Calu3 (cell line): ENCODE measurements around the gene EML6. TPM values are rescaled to one million over a fixed set of nuclear protein-coding genes. Genes with fewer than 3 reads are reported as not detected.

Source experiments
- BruUV-seq: library from RNA; stranded (reverse); fragments of 400-500 nt; replicated peaks from 2 replicates; lab custom pipeline; 2021; lab: Mats Ljungman, UMichigan
- CTCF ChIA-PET: fragments of 300-600 bp; sonication (Branson Sonifier 250); formaldehyde crosslinking; loops from one replicate; lab custom pipeline; 2022; ENCODE audit warnings: antibody characterized with exemption; lab: Charles Lee
- DNase-seq: peaks from one replicate; pipeline ENCODE4 v3.0.0; 2022
- H3K27ac Mint-ChIP-seq: one replicate; pipeline ENCODE4 v1.8.0; 2022; ENCODE audit warnings: mixed read lengths; ENCODE audit not compliant: unreplicated experiment
- H3K27me3 Mint-ChIP-seq: one replicate; pipeline ENCODE4 v1.8.0; 2022; ENCODE audit warnings: mixed read lengths; ENCODE audit not compliant: unreplicated experiment
- H3K36me3 Mint-ChIP-seq: one replicate; pipeline ENCODE4 v1.8.0; 2022; ENCODE audit warnings: mild to moderate bottlenecking, moderate library complexity, mixed read lengths; ENCODE audit not compliant: insufficient read depth, unreplicated experiment
- H3K4me1 Mint-ChIP-seq: one replicate; pipeline ENCODE4 v1.8.0; 2022; ENCODE audit warnings: mild to moderate bottlenecking, low read depth, mixed read lengths; ENCODE audit not compliant: unreplicated experiment
- H3K4me3 Mint-ChIP-seq: one replicate; pipeline ENCODE4 v1.8.0; 2022; ENCODE audit warnings: mild to moderate bottlenecking, low read depth, moderate library complexity, mixed read lengths; ENCODE audit not compliant: unreplicated experiment
- H3K9me3 Mint-ChIP-seq: one replicate; pipeline ENCODE4 v1.8.0; 2022; ENCODE audit warnings: low read depth, mixed read lengths; ENCODE audit not compliant: unreplicated experiment
- intact Hi-C: fragments of 100-400 bp; cut with micrococcal nuclease; formaldehyde crosslinking; loops from one replicate; pipeline ENCODE4 v1.10.0; 2022; ENCODE audit not compliant: unreplicated experiment
- total RNA-seq: library from RNA; stranded (reverse); gene quantifications from 2 replicates; pipeline ENCODE4 v1.2.3, GENCODE V29; 2022
- TF ChIP-seq, protein P1 (sequence below): fragments of 200-600 bp; IDR thresholded peaks from one replicate; pipeline ENCODE4 v1.8.0; 2022; ENCODE audit warnings: antibody characterized with exemption; ENCODE audit not compliant: unreplicated experiment

The EML6 gene
- total RNA-seq, 1 experiment from 2014 or later: 0.45 TPM

GRCh38 chr2:54952425-54952824 is 229.0 kb downstream of the EML6 start:
- peaks cover 16% of the 10 kb centered on the region for H3K27me3 Mint-ChIP-seq
- intact Hi-C loops: no loop called here
- H3K27ac Mint-ChIP-seq: no peak overlapping the region
- H3K4me1 Mint-ChIP-seq: peaks cover 14% of the 10 kb centered on the region
- H3K4me3 Mint-ChIP-seq: no peak overlapping the region
- CTCF ChIA-PET: no interaction called here
- BruUV-seq: no TSS peak
- TF ChIP-seq, protein P1, sequence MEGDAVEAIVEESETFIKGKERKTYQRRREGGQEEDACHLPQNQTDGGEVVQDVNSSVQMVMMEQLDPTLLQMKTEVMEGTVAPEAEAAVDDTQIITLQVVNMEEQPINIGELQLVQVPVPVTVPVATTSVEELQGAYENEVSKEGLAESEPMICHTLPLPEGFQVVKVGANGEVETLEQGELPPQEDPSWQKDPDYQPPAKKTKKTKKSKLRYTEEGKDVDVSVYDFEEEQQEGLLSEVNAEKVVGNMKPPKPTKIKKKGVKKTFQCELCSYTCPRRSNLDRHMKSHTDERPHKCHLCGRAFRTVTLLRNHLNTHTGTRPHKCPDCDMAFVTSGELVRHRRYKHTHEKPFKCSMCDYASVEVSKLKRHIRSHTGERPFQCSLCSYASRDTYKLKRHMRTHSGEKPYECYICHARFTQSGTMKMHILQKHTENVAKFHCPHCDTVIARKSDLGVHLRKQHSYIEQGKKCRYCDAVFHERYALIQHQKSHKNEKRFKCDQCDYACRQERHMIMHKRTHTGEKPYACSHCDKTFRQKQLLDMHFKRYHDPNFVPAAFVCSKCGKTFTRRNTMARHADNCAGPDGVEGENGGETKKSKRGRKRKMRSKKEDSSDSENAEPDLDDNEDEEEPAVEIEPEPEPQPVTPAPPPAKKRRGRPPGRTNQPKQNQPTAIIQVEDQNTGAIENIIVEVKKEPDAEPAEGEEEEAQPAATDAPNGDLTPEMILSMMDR: no peak
- H3K36me3 Mint-ChIP-seq: no peaks in the 10 kb centered on the region
- no peaks in the 10 kb centered on the region for H3K9me3 Mint-ChIP-seq
- no peak for DNase-seq

- no TSS peak for BruUV-seq
- no peaks in the 10 kb centered on the region for H3K9me3 Mint-ChIP-seq
- peaks cover 16% of the 10 kb centered on the region for H3K27me3 Mint-ChIP-seq
- no peak for DNase-seq
- H3K4me3 Mint-ChIP-seq: no peak overlapping the region
- H3K36me3 Mint-ChIP-seq: no peaks in the 10 kb centered on the region
- no peak overlapping the region for H3K27ac Mint-ChIP-seq
- intact Hi-C loops: no loop called here
- TF ChIP-seq, protein P1: no peak
- CTCF ChIA-PET: no interaction called here
- peaks cover 14% of the 10 kb centered on the region for H3K4me1 Mint-ChIP-seq
Observed at GRCh38 chr2:54952978-54953456, 229.6 kb downstream of the EML6 start.

DNA sequence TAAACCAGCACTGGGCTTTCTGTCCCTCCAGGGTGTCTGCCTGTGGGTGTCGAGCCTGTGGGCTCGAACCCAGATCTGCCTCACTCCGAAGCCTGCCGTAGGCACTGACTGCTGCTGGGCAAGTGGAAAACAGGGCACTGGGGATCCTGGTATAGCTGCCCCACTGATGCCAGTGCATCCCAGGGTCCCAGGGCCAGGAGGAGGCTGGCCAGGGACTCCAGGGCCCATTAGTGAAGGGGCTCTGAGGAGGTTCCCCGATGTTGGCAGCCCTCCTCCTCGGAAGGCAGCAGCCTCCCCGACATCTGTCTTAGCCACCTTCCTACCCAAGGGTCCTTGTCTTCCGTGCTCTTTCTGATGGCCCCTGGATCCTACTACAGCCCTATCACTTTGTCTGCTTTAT is 230.7 kb downstream of the EML6 start:
- no peak overlapping the region for H3K27ac Mint-ChIP-seq
- peaks cover 13% of the 10 kb centered on the region for H3K27me3 Mint-ChIP-seq
- CTCF ChIA-PET: interaction anchor here (0.6 to 0.7 kb wide), 2 partner anchors 7 to 101 kb away, joined by 4 read pairs; no protein-coding TSS in a partner anchor
- no peak overlapping the region for H3K4me3 Mint-ChIP-seq
- DNase-seq: no peak
- intact Hi-C loops: no loop called here
- TF ChIP-seq, protein P1: no peak
- H3K9me3 Mint-ChIP-seq: no peaks in the 10 kb centered on the region
- peaks cover 14% of the 10 kb centered on the region for H3K4me1 Mint-ChIP-seq
- no TSS peak for BruUV-seq
- no peaks in the 10 kb centered on the region for H3K36me3 Mint-ChIP-seq

GRCh38 chr2:54954705-54955357 is 231.4 kb downstream of the EML6 start:
- intact Hi-C loops: no loop called here
- peaks cover 7% of the 10 kb centered on the region for H3K27me3 Mint-ChIP-seq
- BruUV-seq: no TSS peak
- H3K4me3 Mint-ChIP-seq: no peak overlapping the region
- CTCF ChIA-PET: no interaction called here
- peaks cover 14% of the 10 kb centered on the region for H3K4me1 Mint-ChIP-seq
- no peak overlapping the region for H3K27ac Mint-ChIP-seq
- H3K9me3 Mint-ChIP-seq: no peaks in the 10 kb centered on the region
- DNase-seq: no peak
- TF ChIP-seq, protein P1: no peak
- H3K36me3 Mint-ChIP-seq: no peaks in the 10 kb centered on the region
